Measurements from ENCODE around the gene DBH.

The DBH gene

DNA sequence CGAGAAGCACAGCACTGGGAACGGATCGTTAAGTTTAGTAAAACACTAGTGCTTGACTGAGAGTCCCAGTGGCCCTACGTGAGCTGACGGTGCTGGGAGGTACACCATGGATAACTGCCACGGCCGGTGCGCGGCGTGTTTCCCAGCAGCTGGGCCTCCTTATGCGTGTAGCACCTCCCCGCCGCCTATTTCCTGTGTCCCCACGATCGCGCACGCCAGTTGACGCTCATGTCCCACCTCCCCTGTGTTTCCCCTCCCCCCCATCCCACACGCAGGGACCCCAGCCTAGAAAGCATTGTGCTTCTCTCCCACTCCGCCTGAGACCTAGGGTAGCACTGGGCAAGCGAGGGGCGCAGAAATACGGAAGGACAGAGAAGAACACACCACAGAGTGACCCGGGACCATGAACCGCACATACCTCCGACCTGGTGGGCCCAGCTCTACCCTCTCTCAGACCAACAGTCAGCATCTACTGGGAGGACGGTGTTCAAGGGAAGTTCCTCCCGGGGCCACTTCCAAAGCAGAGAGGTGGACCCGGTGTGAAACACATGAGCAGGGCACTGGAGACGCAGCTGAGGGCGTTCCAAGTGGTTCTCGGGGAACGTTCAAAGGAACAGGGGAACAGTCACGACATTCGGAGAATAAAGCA lies 45.6 kb downstream of the DBH start:
- Mint-ChIP-seq H3K36me3 (ENCODE audit: low read depth) (no peaks in the 10 kb centered on the region), H3K4me1 (peaks cover 31% of the 10 kb centered on the region), H3K27me3 (no peaks in the 10 kb centered on the region), H3K4me3 (no peak overlapping the region), H3K9me3 (no peaks in the 10 kb centered on the region), H3K27ac (no peak overlapping the region)
- DNase-seq (no peak), ATAC-seq (no peak)

DNA sequence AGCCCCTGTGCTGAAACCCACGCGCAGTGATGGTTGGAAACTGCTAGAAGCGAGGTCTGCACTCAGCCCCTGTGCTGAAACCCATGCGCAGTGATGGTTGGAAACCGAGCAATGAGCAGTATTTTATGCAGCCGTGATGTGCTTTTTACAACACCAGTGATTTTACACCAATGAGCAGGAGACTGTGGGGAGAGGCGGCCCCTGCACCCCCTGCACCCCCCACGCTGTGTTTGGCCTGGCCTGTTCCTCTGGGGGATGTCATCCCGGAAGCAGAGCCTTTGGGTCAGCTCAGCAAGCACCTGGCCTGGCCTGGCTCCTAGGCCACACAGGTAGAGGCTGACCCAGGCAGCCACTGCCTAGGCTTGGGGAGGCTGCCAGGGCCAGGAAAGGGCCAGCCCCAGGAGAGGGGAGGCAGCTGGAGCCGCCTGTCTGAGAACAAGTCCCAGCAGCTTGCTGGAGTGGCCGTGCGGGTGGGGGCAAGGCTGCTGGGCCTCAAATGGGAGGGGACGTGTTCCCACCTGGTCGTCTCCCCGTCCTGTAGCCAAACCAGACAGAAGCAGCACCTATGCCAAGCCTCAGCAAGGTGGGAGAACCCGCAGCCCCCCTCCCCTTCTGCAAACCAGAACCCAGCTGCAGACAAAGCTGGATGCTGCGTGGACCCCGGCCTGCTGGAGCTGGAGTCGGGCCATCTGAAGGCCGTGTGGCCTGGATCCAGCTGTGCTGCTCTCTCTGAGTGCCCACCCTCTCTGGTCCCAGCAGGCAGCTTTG lies 46.8 kb downstream of the DBH start:
- Mint-ChIP-seq H3K27ac (no peak overlapping the region), H3K4me1 (peaks cover 22% of the 10 kb centered on the region), H3K27me3 (no peaks in the 10 kb centered on the region), H3K4me3 (no peak overlapping the region), H3K36me3 (ENCODE audit: low read depth) (no peaks in the 10 kb centered on the region), H3K9me3 (no peaks in the 10 kb centered on the region)
- ATAC-seq (no peak), DNase-seq (no peak)

DNA sequence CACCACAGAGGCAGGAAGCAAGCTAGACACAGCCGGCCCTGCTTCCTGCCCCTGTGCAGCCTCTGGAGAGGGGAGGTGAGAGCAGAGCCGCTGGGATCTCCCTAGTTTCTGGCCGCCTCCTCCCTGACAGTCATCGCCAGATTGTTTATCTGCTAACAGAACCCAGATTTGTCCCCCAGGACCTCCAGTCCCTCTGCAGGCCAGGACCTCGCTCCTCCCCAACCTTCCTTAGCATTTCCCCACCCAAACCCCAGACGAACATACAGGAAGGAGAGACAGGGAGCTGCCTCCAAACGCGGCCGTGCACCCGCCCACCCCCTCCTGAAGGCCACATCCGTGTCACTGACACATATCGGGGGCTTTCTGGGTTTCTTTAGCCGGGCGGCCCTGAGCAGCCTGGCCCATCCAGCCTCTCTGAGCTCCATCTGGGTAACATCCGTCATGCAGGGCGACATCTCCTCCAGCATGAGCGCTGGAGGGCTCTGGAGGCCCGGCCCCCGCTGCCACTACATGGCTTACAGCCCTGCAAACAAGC lies 47.5 kb downstream of the DBH start:
- H3K27ac Mint-ChIP-seq = peak overlapping the region; percentile 89
- DNase-seq = peak; percentile 65
- no peaks in the 10 kb centered on the region for H3K9me3 Mint-ChIP-seq
- peak overlapping the region; percentile 64 for H3K4me3 Mint-ChIP-seq
- ATAC-seq = peak; percentile 87
- peaks cover 20% of the 10 kb centered on the region for H3K4me1 Mint-ChIP-seq
- no peaks in the 10 kb centered on the region for H3K36me3 Mint-ChIP-seq (ENCODE audit: low read depth)
- H3K27me3 Mint-ChIP-seq = no peaks in the 10 kb centered on the region

DNA sequence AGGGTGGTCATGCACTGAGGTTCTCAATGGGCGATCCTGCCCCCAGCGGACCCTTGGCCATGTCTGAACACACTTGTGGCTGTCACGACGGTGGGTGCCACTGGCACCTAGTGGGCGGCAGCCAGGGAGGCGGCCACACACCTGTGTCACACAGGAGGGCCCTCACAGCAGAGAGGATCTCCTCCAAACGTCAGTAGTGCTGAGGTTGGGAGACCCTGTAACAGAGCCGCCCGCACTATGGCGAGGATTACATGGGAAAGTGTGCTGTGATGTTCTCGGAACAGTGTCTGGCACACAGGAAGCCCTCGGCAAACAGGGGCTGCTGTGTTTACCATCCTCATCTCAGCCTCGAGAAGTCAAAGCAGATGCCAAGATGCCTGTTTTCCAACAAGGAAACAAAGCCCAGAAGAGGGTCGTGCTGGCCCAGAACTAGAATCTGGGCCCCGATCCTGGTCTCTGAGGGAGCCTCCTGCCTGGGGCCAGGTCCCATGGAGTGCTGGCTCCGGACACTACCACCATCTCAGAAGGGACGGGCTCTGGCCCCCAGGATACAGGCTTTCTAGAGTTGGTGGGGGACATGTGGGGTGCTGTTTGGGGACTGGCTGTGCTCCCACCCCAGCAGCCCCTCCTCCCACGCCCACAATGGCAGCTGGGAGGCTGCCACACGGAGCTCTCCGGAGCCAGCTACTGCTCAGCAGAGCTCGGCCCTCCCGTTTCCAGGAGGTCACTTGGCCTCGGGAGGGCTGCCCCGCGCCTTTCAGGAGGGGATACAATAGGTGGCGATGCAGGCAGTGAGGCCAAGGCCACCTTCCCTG lies 48.2 kb downstream of the DBH start:
- peaks cover 18% of the 10 kb centered on the region for H3K4me1 Mint-ChIP-seq
- no peak for DNase-seq
- ATAC-seq = peak; percentile 2
- H3K27me3 Mint-ChIP-seq = no peaks in the 10 kb centered on the region
- H3K27ac Mint-ChIP-seq = peak overlapping the region; percentile 89
- H3K9me3 Mint-ChIP-seq = no peaks in the 10 kb centered on the region
- no peaks in the 10 kb centered on the region for H3K36me3 Mint-ChIP-seq (ENCODE audit: low read depth)
- H3K4me3 Mint-ChIP-seq = peak overlapping the region; percentile 64

DNA sequence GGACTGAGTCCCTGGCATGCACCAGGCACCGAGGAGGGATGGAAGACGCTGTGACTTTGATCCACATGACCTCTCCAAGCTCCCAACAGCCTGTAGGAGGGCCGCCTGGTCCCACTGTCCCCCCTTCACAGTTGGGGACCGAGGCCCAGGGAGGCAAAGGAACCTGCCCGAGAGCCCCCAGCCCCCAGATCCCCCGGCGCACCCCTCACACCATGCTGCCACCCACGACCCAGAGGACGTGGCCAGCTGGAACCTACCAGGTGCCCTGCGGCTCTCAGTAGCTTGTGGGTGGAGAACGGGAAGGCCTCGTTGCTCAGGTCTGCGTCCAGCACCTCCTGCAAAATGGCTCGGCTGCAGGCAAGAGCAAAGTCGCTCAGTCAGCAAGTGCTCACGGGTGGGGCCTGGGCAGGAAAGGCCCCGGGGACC lies 48.8 kb downstream of the DBH start:
- Mint-ChIP-seq H3K36me3 (ENCODE audit: low read depth) (no peaks in the 10 kb centered on the region), H3K4me3 (no peak overlapping the region), H3K4me1 (peaks cover 18% of the 10 kb centered on the region), H3K9me3 (no peaks in the 10 kb centered on the region), H3K27ac (no peak overlapping the region), H3K27me3 (no peaks in the 10 kb centered on the region)
- ATAC-seq (no peak), DNase-seq (no peak)

DNA sequence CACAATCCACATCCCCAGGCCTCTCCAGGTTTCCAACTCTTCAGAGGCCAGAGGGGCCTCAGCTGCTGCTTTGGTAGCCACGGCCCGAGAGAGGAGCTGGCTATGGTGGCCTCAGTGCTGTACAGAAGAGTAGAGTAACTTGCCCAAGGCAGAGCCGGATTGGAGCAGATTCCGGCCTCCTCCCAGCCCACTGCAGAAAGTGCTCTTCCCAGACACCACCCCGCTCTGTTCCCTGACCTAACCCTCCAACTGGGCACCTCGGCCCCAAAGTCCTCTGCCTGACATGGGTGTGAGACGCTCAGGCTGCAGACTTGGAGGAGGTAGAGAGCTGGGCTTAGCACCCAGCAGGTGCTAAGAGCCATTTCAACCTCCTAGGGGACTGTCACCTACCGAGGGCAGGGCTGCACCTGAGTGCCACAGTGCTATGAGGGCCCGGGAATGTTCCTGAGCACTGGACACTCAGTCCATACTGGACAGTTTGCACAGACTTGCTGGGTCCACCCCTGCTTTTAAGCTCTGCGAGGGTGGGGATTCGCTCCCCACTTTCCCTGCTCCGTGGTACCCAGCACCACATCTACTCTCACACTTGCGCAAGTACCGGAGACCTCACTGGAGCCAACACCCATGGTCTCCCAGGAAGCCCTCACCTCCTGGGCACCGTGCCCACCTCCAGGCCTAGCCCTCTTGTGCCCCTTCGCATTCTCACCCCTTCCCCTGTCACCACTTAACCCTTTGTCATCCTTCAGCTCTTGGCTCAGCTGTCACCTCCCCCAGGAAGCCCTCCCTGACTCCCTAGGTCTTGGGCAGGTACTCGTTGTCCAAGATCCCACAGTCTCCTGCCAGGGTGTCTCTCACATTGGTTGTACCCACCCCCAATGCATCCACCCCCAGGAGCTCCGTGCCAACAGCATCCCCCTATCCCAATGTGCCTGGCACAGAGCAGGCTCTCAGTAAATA lies 49.8 kb downstream of the DBH start:
- Mint-ChIP-seq H3K36me3 (ENCODE audit: low read depth) (no peaks in the 10 kb centered on the region), H3K9me3 (no peaks in the 10 kb centered on the region), H3K27ac (no peak overlapping the region), H3K4me1 (peaks cover 18% of the 10 kb centered on the region), H3K27me3 (no peaks in the 10 kb centered on the region), H3K4me3 (no peak overlapping the region)
- no peak for DNase-seq
- no peak for ATAC-seq

DNA sequence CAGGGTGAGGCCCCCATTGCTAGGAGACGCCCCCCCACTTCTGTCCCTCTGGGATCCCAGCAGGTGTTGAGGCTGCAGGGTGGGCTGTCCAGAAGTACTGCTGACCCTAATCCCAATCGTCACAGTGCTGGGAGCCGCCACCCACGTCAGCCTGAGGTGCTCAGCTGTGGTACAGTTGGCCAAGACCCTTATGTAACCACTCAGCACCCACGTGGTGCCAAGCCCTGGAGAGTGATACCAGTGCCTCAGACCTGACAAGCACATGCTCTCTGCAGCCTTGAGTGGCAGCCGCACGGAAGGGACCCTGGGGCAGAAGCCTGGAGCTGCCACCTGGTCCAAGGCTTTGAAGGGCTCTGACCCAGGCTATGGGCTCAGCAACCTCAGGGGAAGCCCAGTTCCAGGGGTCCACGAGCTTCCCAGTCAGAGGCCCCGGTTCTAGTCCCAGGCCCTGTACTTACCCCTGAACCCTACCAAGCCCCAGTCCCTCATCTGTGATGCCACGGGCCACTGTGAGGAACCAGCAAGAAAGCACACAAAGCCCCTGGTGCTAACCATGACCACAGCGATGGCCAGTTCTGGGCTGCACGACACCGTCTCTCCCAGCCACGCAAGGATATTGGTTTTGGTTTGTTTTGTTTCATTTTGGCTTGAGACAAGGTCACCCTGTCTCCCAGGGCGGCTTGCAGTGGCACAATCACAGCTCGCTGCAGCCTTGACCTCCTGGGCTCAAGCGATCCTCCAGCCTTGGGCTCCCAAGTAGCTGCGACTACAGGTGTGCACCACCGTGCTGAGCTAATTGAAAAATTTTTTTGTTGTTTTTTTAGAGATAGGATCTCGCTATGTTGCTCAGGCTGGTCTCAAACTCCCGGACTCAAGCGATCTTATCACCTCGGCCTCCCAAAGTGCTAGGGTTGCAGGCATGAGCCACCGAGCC lies 50.7 kb downstream of the DBH start:
- Mint-ChIP-seq H3K9me3 (no peaks in the 10 kb centered on the region), H3K27ac (no peak overlapping the region), H3K4me3 (no peak overlapping the region), H3K27me3 (no peaks in the 10 kb centered on the region), H3K4me1 (peaks cover 23% of the 10 kb centered on the region), H3K36me3 (ENCODE audit: low read depth) (no peaks in the 10 kb centered on the region)
- ATAC-seq (no peak), DNase-seq (no peak)

DNA sequence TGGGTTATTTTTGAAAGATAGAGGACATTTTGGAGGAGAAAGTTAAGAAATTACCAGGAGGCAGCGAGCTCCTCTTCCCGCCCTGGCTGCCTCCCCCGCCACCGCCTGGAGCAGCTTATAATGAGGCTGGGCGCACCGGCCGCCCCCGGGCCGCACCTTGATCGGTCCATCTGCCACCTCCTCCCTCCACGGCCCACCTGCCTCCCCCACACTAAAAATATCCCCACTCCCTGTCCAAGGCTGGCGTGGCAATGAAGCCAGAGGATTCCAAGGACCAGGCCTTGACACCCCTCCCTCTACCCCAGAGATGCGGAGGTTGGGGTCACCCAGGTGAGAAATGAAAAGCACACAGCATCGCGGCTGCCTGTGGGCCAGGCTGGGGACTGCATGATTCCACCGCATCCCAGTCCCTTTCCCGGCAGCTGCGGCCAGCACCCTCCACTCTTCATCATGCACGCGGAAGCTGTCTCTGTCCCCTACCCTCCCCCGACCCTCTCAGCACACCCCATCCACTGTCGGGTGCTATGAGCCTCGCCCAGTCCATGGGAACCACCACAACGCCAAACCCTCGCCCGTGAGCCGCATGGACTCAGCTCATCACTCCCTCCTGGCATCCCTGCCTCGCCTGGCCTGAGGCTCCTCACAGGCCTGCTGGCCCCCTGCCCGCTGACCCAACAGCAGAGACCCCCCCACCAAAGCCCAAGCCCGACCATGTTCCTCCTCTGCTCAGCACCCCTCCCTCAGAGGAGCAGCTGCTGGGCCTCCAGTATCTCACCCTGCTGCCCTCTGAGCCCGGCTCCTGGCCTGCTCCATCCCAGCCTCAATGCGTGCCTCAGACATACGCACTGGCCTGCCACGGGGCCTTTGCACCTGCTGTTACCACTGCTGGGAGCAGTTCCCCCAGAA lies 51.9 kb downstream of the DBH start:
- no peaks in the 10 kb centered on the region for H3K27me3 Mint-ChIP-seq
- no peaks in the 10 kb centered on the region for H3K36me3 Mint-ChIP-seq (ENCODE audit: low read depth)
- H3K4me1 Mint-ChIP-seq = peaks cover 24% of the 10 kb centered on the region
- ATAC-seq (no peak), DNase-seq (no peak)
- H3K9me3 Mint-ChIP-seq = no peaks in the 10 kb centered on the region
- no peak overlapping the region for H3K27ac Mint-ChIP-seq
- H3K4me3 Mint-ChIP-seq = no peak overlapping the region

DNA sequence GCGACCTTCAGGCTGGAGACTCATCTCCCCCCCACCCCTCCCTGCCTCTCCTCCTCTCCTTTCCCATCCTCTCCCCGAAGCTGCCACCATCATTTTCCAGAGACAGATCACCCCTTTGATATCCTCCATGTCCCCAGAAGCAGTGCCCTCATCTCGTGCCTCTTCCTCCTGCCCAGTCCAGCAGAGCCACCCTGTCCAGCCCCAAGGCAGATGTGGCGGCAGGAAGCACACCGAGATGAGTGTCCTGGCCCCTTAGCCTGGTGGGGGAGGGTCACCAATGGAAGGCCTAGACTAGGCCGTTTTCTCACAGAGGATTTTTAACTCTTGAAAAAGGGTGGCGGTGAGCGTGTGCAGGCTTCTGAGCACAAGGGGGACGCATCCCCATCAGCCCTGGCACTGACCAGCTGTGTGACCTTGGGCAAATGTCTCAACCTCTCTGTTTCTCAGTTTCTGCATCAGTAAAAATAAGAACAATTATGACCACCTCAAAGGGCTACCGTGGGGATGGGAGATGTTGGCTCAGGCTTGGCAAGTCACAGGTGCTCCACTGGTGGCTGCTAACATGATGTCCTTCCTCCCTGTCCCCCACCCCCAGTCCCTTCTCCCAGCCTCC lies 53.1 kb downstream of the DBH start:
- Mint-ChIP-seq H3K9me3 (no peaks in the 10 kb centered on the region), H3K4me3 (no peak overlapping the region), H3K27me3 (no peaks in the 10 kb centered on the region), H3K4me1 (peaks cover 12% of the 10 kb centered on the region), H3K27ac (no peak overlapping the region), H3K36me3 (ENCODE audit: low read depth) (no peaks in the 10 kb centered on the region)
- DNase-seq (no peak), ATAC-seq (no peak)

DNA sequence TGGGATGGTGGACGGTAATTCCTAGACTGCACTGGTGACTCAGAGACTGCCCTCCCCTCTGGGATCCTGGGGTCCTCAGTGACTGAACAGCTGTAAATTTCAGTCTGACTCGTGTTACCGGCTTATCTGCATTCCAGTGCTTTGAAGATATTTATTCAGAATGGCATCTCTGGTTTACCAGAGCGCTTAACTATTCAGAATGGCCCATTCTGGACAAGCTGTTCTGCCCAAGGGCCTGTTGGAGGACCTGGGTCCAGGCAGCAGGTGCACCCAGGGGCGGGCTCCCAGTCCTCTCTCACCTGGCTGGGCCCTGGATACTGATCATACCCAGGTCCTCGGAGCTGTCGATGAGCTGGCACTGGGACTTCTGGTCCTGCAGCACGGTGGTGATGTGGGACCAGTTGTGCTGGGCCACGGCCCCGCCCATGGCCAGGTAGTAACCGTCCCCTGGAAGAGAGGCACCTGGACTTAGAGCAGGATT lies 54.0 kb downstream of the DBH start:
- no peaks in the 10 kb centered on the region for H3K27me3 Mint-ChIP-seq
- H3K4me3 Mint-ChIP-seq = no peak overlapping the region
- H3K36me3 Mint-ChIP-seq (ENCODE audit: low read depth) = no peaks in the 10 kb centered on the region
- ATAC-seq = no peak
- DNase-seq = no peak
- H3K9me3 Mint-ChIP-seq = no peaks in the 10 kb centered on the region
- peaks cover 11% of the 10 kb centered on the region for H3K4me1 Mint-ChIP-seq
- no peak overlapping the region for H3K27ac Mint-ChIP-seq

DNA sequence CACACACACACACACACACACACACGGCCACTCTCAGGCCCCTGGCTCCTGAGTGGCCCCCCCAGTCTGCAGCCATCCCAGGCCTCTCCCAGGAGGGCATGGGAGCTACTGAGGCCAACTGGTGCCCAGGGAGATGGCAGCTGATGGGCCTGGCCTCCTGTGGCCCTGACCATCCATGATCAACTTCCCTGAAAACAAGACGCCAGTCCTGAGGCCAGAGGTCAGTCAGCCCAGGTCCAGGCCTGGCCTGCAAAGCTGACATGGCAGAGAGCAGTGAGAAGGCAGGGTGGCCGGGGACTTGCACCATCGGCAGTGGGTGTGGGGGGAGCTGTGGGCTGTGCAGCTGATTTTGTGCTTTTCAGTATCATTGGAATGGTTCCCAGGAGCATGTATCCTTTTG lies 55.0 kb downstream of the DBH start:
- Mint-ChIP-seq H3K9me3 (no peaks in the 10 kb centered on the region), H3K27me3 (no peaks in the 10 kb centered on the region), H3K4me1 (peaks cover 11% of the 10 kb centered on the region), H3K27ac (no peak overlapping the region), H3K36me3 (ENCODE audit: low read depth) (no peaks in the 10 kb centered on the region), H3K4me3 (no peak overlapping the region)
- no peak for DNase-seq
- no peak for ATAC-seq
